Measurements from ENCODE around the gene INSRR. TPM values are rescaled to one million over a fixed set of nuclear protein-coding genes. Genes with fewer than 3 reads are reported as not detected.
A peak's percentile ranks its signal among the peaks of the same experiment; 100 is the strongest.

INSRR gene
- total and polyA plus RNA-seq, 7 experiments from 2014 or later, result 0.63 TPM; not detected in 6

DNA sequence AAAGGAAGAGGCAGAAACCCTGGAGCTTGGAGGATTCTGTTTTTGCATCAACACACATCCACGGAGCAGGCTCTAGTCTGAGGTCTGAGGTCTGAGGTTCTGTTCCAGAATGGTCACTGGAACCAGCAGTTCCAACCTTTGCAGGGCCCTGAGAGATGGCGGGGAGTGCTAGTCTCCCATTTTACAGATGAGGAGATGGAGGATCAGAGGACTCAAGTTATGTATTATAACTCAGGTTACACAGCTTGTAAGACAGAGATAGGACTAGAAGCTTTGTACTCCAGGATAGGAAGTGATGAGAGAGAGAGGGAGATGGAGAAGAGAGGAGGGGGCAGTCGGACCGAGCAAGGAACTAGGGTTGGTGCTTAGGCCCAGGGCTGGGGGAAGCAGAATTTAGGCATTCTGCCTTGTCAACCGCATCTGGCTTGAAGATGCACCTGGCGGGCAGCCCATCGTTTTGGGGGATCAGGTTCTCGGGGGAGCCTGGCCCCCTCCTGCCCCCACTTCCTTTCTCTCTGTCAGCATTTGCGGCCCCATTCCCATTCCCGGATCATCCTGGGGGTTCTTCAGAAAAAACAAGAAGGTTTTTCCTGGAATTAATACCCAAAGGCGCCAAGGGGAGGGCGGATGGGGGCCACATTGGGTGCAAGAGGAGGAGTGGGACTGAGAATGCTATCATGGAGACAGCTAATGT is 40.2 kb upstream of the INSRR start:
- no peaks in the 10 kb centered on the region for H3K9me3 Mint-ChIP-seq
- peaks cover 15 to 35% (median 18%) of the 10 kb centered on the region in 5 donors for H3K27me3 Mint-ChIP-seq
- Histone ChIP-seq H3K4me3 (ENCODE audit: low read length) (no peak overlapping the region), H3K9me3 (ENCODE audit: control insufficient read depth in 2 of 3, low read length in 3 of 3) (no peaks in the 10 kb centered on the region), H3K27me3 (ENCODE audit: control insufficient read depth in 2 of 2, insufficient read depth in 2 of 2, low read length in 2 of 2) (peaks cover 0 to 2% of the 10 kb centered on the region in 2 donors), H3K27ac (ENCODE audit: low read depth, low read length) (no peak overlapping the region), H3K4me1 (ENCODE audit: control insufficient read depth in 2 of 2, insufficient read depth in 2 of 2, low read length in 2 of 2) (no peaks in the 10 kb centered on the region), H3K36me3 (ENCODE audit: control insufficient read depth in 2 of 3, insufficient read depth in 3 of 3, low read length in 3 of 3) (no peaks in the 10 kb centered on the region)
- ChIA-PET CTCF (interaction anchor here (0.8 to 1.0 kb wide), 2 partner anchors 9 to 60 kb away, joined by 3 to 4 read pairs; no protein-coding TSS in a partner anchor), POLR2A (no interaction called here)
- H3K4me3 Mint-ChIP-seq, result no peak overlapping the region
- no peak overlapping the region for H3K27ac Mint-ChIP-seq
- intact Hi-C loops (cut with micrococcal nuclease), result no loop called here
- no peaks in the 10 kb centered on the region for H3K36me3 Mint-ChIP-seq
- no peak for DNase-seq
- peaks cover 7 to 16% (median 9%) of the 10 kb centered on the region in 7 donors for H3K4me1 Mint-ChIP-seq
- no peak for ATAC-seq

DNA sequence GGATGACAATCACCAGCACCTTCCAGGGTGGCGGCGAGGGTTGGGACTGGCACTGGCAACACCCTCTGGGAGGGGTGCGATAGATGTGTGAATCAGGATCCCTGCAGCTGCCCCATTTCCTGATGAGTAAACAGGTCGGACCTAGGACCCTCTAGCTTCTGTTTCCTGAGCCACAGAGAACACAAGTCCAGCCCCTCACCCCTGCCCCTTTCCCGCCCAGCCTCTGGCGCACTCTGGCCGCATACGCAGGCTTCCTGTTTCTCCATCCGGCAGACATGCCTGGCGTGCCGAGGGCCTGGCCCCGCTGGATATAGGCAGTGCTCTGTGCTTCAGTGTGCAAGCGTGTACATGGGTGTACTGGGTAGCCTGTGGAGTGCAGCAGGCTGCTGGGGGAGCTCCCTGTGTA is 39.2 kb upstream of the INSRR start:
- H3K4me1 Mint-ChIP-seq, result peaks cover 7 to 18% (median 12%) of the 10 kb centered on the region in 7 donors
- Histone ChIP-seq H3K9me3 (ENCODE audit: control insufficient read depth in 2 of 3, low read length in 3 of 3) (no peaks in the 10 kb centered on the region), H3K4me3 (ENCODE audit: low read length) (no peak overlapping the region), H3K4me1 (ENCODE audit: control insufficient read depth in 2 of 2, insufficient read depth in 2 of 2, low read length in 2 of 2) (peaks cover 0 to 6% of the 10 kb centered on the region in 2 donors), H3K27me3 (ENCODE audit: control insufficient read depth in 2 of 2, insufficient read depth in 2 of 2, low read length in 2 of 2) (peaks cover 6 to 8% of the 10 kb centered on the region in 2 donors), H3K27ac (ENCODE audit: low read depth, low read length) (no peak overlapping the region), H3K36me3 (ENCODE audit: control insufficient read depth in 2 of 3, insufficient read depth in 3 of 3, low read length in 3 of 3) (no peaks in the 10 kb centered on the region)
- peak overlapping the region in 2 of 10 donors; percentile 4 to 31 for H3K4me3 Mint-ChIP-seq
- H3K27me3 Mint-ChIP-seq, result peaks cover 16 to 41% (median 21%) of the 10 kb centered on the region in 5 donors
- H3K9me3 Mint-ChIP-seq, result no peaks in the 10 kb centered on the region
- H3K36me3 Mint-ChIP-seq, result no peaks in the 10 kb centered on the region
- ChIA-PET POLR2A (no interaction called here), CTCF (interaction anchor here (0.6 to 1.0 kb wide), 2 partner anchors 8 to 97 kb away, joined by 3 read pairs; no protein-coding TSS in a partner anchor)
- DNase-seq (no peak), ATAC-seq (peak; percentile 41)
- intact Hi-C loops (cut with micrococcal nuclease), result no loop called here
- H3K27ac Mint-ChIP-seq, result peak overlapping the region in 2 of 9 donors; percentile 62 to 75

DNA sequence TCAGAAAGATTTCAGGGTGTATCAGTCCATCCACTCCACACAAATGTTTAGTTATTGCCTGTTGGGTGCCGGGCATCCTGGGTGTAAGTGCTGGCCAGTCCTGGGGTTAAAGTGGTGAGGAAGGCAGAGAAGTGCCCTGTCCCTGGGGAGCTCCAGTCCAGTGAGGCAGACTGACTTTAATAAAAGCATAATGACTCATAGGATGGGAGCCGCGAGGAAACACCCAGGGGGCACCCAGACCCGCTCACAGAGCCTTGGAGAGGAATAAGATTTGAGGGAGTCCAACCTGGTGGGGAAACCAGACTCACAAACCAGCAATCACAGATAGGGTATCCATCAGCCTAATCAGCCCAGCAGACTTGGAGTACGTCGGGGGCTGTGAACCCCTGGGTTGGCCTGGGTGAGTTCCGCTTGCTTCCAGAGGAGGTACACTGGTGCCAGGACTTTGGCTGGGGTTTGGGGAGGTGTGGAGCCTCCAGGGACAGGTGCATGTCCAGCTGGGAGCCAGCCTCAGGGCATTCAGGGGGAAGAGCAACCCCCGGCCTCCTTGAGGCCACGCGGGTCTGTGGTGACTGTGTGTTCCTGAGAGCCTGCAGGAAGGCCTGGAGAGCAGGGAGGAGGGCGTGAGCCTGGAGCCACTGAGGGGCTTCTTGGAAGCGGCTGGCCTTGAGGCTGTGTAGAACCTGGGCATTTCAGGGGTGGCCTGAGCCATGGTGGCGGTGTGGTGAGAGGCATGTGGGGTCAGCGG is 38.3 kb upstream of the INSRR start:
- intact Hi-C loops (cut with micrococcal nuclease), result no loop called here
- H3K36me3 Mint-ChIP-seq, result no peaks in the 10 kb centered on the region
- Histone ChIP-seq H3K36me3 (ENCODE audit: control insufficient read depth in 2 of 3, insufficient read depth in 3 of 3, low read length in 3 of 3) (no peaks in the 10 kb centered on the region), H3K27me3 (ENCODE audit: control insufficient read depth in 2 of 2, insufficient read depth in 2 of 2, low read length in 2 of 2) (peaks cover 8 to 11% of the 10 kb centered on the region in 2 donors), H3K9me3 (ENCODE audit: control insufficient read depth in 2 of 3, low read length in 3 of 3) (no peaks in the 10 kb centered on the region), H3K4me1 (ENCODE audit: control insufficient read depth in 2 of 2, insufficient read depth in 2 of 2, low read length in 2 of 2) (peaks cover 0 to 8% of the 10 kb centered on the region in 2 donors), H3K4me3 (ENCODE audit: low read length) (no peak overlapping the region), H3K27ac (ENCODE audit: low read depth, low read length) (no peak overlapping the region)
- H3K4me1 Mint-ChIP-seq, result peaks cover 11 to 27% (median 15%) of the 10 kb centered on the region in 7 donors
- H3K27me3 Mint-ChIP-seq, result peaks cover 17 to 45% (median 21%) of the 10 kb centered on the region in 5 donors
- no peaks in the 10 kb centered on the region for H3K9me3 Mint-ChIP-seq
- no peak for ATAC-seq
- no peak for DNase-seq
- H3K4me3 Mint-ChIP-seq, result peak overlapping the region in 2 of 10 donors; percentile 17 to 80
- POLR2A ChIA-PET, result no interaction called here
- CTCF ChIA-PET, result interaction anchor here (0.6 kb wide), 2 partner anchors 13 to 96 kb away, joined by 3 read pairs; no protein-coding TSS in a partner anchor
- H3K27ac Mint-ChIP-seq, result peak overlapping the region in 2 of 9 donors; percentile 4 to 52

DNA sequence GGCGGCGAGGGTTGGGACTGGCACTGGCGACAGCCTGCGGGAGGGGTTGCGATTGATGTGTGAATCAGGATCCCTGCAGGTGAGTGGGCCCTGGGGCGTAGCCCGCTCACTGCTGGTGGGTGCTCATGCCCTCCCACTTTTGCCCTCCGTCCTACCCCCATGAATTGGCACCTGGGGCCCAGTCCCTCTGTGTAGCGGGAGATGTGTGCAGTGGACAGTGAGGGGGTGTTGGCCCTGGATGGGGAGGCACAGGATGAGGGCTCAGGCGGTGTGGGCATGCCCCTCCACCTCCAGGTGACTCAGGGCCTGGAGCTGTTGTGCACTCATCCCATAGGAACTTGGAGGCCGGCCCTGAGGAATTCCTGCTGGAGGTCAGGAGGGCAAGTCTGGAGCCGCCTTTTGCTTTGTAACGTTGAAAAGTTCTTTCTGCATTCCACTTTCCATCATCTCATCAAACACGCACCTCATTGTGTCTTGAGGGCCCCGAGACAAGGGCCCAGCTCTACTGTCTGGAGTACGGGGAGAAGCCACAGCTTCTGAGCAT is 37.6 kb upstream of the INSRR start:
- H3K27ac ChIP-seq (ENCODE audit: low read depth, low read length), result no peak overlapping the region
- no peak for DNase-seq
- Mint-ChIP-seq H3K4me3 (no peak overlapping the region), H3K27ac (no peak overlapping the region), H3K9me3 (no peaks in the 10 kb centered on the region), H3K27me3 (peaks cover 21 to 49% (median 27%) of the 10 kb centered on the region in 5 donors), H3K36me3 (no peaks in the 10 kb centered on the region), H3K4me1 (peaks cover 15 to 33% (median 19%) of the 10 kb centered on the region in 7 donors)
- POLR2A ChIA-PET, result no interaction called here
- H3K9me3 ChIP-seq (ENCODE audit: control insufficient read depth in 2 of 3, low read length in 3 of 3), result no peaks in the 10 kb centered on the region
- H3K36me3 ChIP-seq (ENCODE audit: control insufficient read depth in 2 of 3, insufficient read depth in 3 of 3, low read length in 3 of 3), result no peaks in the 10 kb centered on the region
- no peak overlapping the region for H3K4me3 ChIP-seq (ENCODE audit: low read length)
- ATAC-seq, result no peak
- H3K27me3 ChIP-seq (ENCODE audit: control insufficient read depth in 2 of 2, insufficient read depth in 2 of 2, low read length in 2 of 2), result peaks cover 8 to 11% of the 10 kb centered on the region in 2 donors
- CTCF ChIA-PET, result no interaction called here
- intact Hi-C loops (cut with micrococcal nuclease), result no loop called here
- peaks cover 0 to 8% of the 10 kb centered on the region in 2 donors for H3K4me1 ChIP-seq (ENCODE audit: control insufficient read depth in 2 of 2, insufficient read depth in 2 of 2, low read length in 2 of 2)

DNA sequence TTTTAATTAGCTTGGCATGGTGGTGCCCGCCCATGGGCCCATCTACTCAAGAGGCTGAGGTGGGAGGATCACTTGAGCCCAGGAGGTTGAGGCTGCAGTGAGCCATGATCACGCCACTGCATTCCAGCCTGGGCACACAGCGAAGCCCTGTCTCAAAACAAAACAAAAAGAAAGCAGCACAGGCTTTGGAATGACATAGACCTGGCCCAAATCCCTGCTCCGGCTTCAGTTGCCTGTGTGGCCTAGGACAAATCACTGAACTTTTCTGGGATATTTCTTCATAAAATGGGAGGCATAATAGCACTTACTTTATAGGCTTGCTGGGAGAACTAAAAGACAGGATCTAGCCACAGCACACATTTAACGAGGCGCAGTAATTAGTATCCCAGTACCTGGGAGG is 37.0 kb upstream of the INSRR start:
- Mint-ChIP-seq H3K36me3 (no peaks in the 10 kb centered on the region), H3K27ac (peak overlapping the region in 1 of 9 donors; percentile 5), H3K9me3 (no peaks in the 10 kb centered on the region), H3K4me3 (no peak overlapping the region), H3K27me3 (peaks cover 22 to 53% (median 28%) of the 10 kb centered on the region in 5 donors), H3K4me1 (peaks cover 15 to 35% (median 21%) of the 10 kb centered on the region in 7 donors)
- ATAC-seq, result no peak
- H3K4me1 ChIP-seq (ENCODE audit: control insufficient read depth in 2 of 2, insufficient read depth in 2 of 2, low read length in 2 of 2), result peaks cover 0 to 8% of the 10 kb centered on the region in 2 donors
- H3K4me3 ChIP-seq (ENCODE audit: low read length), result no peak overlapping the region
- intact Hi-C loops (cut with micrococcal nuclease), result no loop called here
- no peaks in the 10 kb centered on the region for H3K9me3 ChIP-seq (ENCODE audit: control insufficient read depth in 2 of 3, low read length in 3 of 3)
- H3K27me3 ChIP-seq (ENCODE audit: control insufficient read depth in 2 of 2, insufficient read depth in 2 of 2, low read length in 2 of 2), result peaks cover 8 to 11% of the 10 kb centered on the region in 2 donors
- H3K36me3 ChIP-seq (ENCODE audit: control insufficient read depth in 2 of 3, insufficient read depth in 3 of 3, low read length in 3 of 3), result no peaks in the 10 kb centered on the region
- no peak overlapping the region for H3K27ac ChIP-seq (ENCODE audit: low read depth, low read length)
- ChIA-PET POLR2A (no interaction called here), CTCF (interaction anchor here (0.6 kb wide), 1 partner anchor 265 kb away, joined by 5 read pairs; no protein-coding TSS in a partner anchor)
- DNase-seq, result no peak

DNA sequence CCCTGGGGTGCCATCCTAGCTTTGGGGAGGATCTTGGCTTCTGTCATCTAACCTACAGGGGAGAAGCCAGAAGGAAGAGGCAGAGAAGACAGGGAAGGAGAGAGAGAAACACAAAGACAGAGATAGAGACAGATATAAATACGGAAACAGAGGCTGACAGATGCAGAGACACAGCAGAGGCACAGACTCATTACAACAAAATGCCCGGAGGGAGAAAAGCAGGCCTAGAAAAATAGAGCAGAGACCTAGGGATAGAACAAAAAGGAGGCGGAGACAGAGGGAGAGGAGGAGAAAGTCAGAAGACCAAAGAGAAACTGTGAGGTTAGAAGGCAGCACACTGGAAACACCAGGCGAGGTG is 36.5 kb upstream of the INSRR start:
- POLR2A ChIA-PET, result no interaction called here
- H3K36me3 Mint-ChIP-seq, result no peaks in the 10 kb centered on the region
- H3K27me3 Mint-ChIP-seq, result peaks cover 22 to 56% (median 30%) of the 10 kb centered on the region in 5 donors
- peak overlapping the region in 1 of 10 donors; percentile 5 for H3K4me3 Mint-ChIP-seq
- Histone ChIP-seq H3K27me3 (ENCODE audit: control insufficient read depth in 2 of 2, insufficient read depth in 2 of 2, low read length in 2 of 2) (peaks cover 8 to 11% of the 10 kb centered on the region in 2 donors), H3K36me3 (ENCODE audit: control insufficient read depth in 2 of 3, insufficient read depth in 3 of 3, low read length in 3 of 3) (no peaks in the 10 kb centered on the region), H3K4me1 (ENCODE audit: control insufficient read depth in 2 of 2, insufficient read depth in 2 of 2, low read length in 2 of 2) (peaks cover 0 to 8% of the 10 kb centered on the region in 2 donors), H3K9me3 (ENCODE audit: control insufficient read depth in 2 of 3, low read length in 3 of 3) (no peaks in the 10 kb centered on the region), H3K27ac (ENCODE audit: low read depth, low read length) (no peak overlapping the region), H3K4me3 (ENCODE audit: low read length) (no peak overlapping the region)
- no peaks in the 10 kb centered on the region for H3K9me3 Mint-ChIP-seq
- DNase-seq (no peak), ATAC-seq (no peak)
- peak overlapping the region in 1 of 9 donors; percentile 5 for H3K27ac Mint-ChIP-seq
- intact Hi-C loops (cut with micrococcal nuclease), result no loop called here
- CTCF ChIA-PET, result interaction anchor here (0.6 kb wide), 1 partner anchor 265 kb away, joined by 5 read pairs; no protein-coding TSS in a partner anchor
- H3K4me1 Mint-ChIP-seq, result peaks cover 15 to 37% (median 21%) of the 10 kb centered on the region in 7 donors
